ENCODE measurements around the gene DLG2. TPM values are rescaled to one million over a fixed set of nuclear protein-coding genes. Genes with fewer than 3 reads are reported as not detected.

Gene DLG2
- total RNA-seq, 4 donors from 2014 or later = 1.3 to 4.7 (median 2.4) TPM

- Histone ChIP-seq H3K4me3 (no peak overlapping the region), H3K27me3 (no peaks in the 10 kb centered on the region), H3K27ac (no peak overlapping the region), H3K9me3 (no peaks in the 10 kb centered on the region), H3K36me3 (no peaks in the 10 kb centered on the region), H3K4me1 (no peaks in the 10 kb centered on the region)
- ATAC-seq (no peak), DNase-seq (no peak)
- intact Hi-C loops (cut with DNase I; ENCODE audit: low total_unique reads) (no loop called here), in situ Hi-C loops (cut with MboI; ENCODE audit: low sequenced_read_pairs in 4 of 4) (no loop called here)
- TF ChIP-seq POLR2A (IDR thresholded peaks at IDR 0.05) (no peak), CTCF (IDR thresholded peaks at IDR 0.05 in 4 of 5, conservative IDR thresholded peaks at IDR 0.05 in 1 of 5) (no peak)
Measured at GRCh38 chr11:84234011-84234410, 1393.1 kb downstream of the DLG2 start.

GRCh38 chr11:84232511-84232910 is 1394.6 kb downstream of the DLG2 start:
- TF ChIP-seq CTCF (IDR thresholded peaks at IDR 0.05 in 4 of 5, conservative IDR thresholded peaks at IDR 0.05 in 1 of 5) (no peak), POLR2A (IDR thresholded peaks at IDR 0.05) (no peak)
- DNase-seq (no peak), ATAC-seq (no peak)
- H3K9me3 ChIP-seq = no peaks in the 10 kb centered on the region
- no peak overlapping the region for H3K4me3 ChIP-seq
- H3K36me3 ChIP-seq = no peaks in the 10 kb centered on the region
- H3K27me3 ChIP-seq = no peaks in the 10 kb centered on the region
- no peak overlapping the region for H3K27ac ChIP-seq
- intact Hi-C loops (cut with DNase I; ENCODE audit: low total_unique reads) = no loop called here
- H3K4me1 ChIP-seq = no peaks in the 10 kb centered on the region
- in situ Hi-C loops (cut with MboI; ENCODE audit: low sequenced_read_pairs in 4 of 4) = no loop called here

- Histone ChIP-seq H3K27ac (no peak overlapping the region), H3K27me3 (no peaks in the 10 kb centered on the region), H3K4me1 (no peaks in the 10 kb centered on the region), H3K9me3 (no peaks in the 10 kb centered on the region), H3K36me3 (no peaks in the 10 kb centered on the region), H3K4me3 (no peak overlapping the region)
- no peak for ATAC-seq
- intact Hi-C loops (cut with DNase I; ENCODE audit: low total_unique reads) (no loop called here), in situ Hi-C loops (cut with MboI; ENCODE audit: low sequenced_read_pairs in 4 of 4) (no loop called here)
- DNase-seq = no peak
- TF ChIP-seq CTCF (IDR thresholded peaks at IDR 0.05 in 4 of 5, conservative IDR thresholded peaks at IDR 0.05 in 1 of 5) (no peak), POLR2A (IDR thresholded peaks at IDR 0.05) (no peak)
Measured at GRCh38 chr11:84230402-84230801, 1396.7 kb downstream of the DLG2 start.

GRCh38 chr11:84227970-84228665 is 1399.0 kb downstream of the DLG2 start:
- ATAC-seq = no peak
- H3K4me1 ChIP-seq = no peaks in the 10 kb centered on the region
- H3K27me3 ChIP-seq = no peaks in the 10 kb centered on the region
- H3K36me3 ChIP-seq = no peaks in the 10 kb centered on the region
- no peaks in the 10 kb centered on the region for H3K9me3 ChIP-seq
- TF ChIP-seq POLR2A (IDR thresholded peaks at IDR 0.05) = no peak
- no peak for TF ChIP-seq CTCF (IDR thresholded peaks at IDR 0.05 in 4 of 5, conservative IDR thresholded peaks at IDR 0.05 in 1 of 5)
- DNase-seq = no peak
- H3K27ac ChIP-seq = no peak overlapping the region
- in situ Hi-C loops (cut with MboI; ENCODE audit: low sequenced_read_pairs in 4 of 4) (no loop called here), intact Hi-C loops (cut with DNase I; ENCODE audit: low total_unique reads) (no loop called here)
- no peak overlapping the region for H3K4me3 ChIP-seq

- H3K4me3 ChIP-seq = no peak overlapping the region
- no peak overlapping the region for H3K27ac ChIP-seq
- DNase-seq (no peak), ATAC-seq (no peak)
- TF ChIP-seq CTCF (IDR thresholded peaks at IDR 0.05 in 4 of 5, conservative IDR thresholded peaks at IDR 0.05 in 1 of 5) (no peak), POLR2A (IDR thresholded peaks at IDR 0.05) (no peak)
- no peaks in the 10 kb centered on the region for H3K27me3 ChIP-seq
- H3K9me3 ChIP-seq = no peaks in the 10 kb centered on the region
- no peaks in the 10 kb centered on the region for H3K4me1 ChIP-seq
- in situ Hi-C loops (cut with MboI; ENCODE audit: low sequenced_read_pairs in 4 of 4) = no loop called here
- intact Hi-C loops (cut with DNase I; ENCODE audit: low total_unique reads) = no loop called here
- H3K36me3 ChIP-seq = no peaks in the 10 kb centered on the region
Measured at GRCh38 chr11:84224042-84224441, 1403.1 kb downstream of the DLG2 start.
